CD4-positive, alpha-beta T cell treated with Interleukin-15 for 4 hours (primary cell): ENCODE data around the gene SH3RF3.

ENCODE experiments used
- DNase-seq: peaks from one replicate; pipeline ENCODE4 v3.0.0-alpha.2; 2020; ENCODE audit warnings: low spot score

Gene SH3RF3

GRCh38 chr2:109396202-109397180 is 267.5 kb downstream of the SH3RF3 start:
- no peak for DNase-seq

DNA sequence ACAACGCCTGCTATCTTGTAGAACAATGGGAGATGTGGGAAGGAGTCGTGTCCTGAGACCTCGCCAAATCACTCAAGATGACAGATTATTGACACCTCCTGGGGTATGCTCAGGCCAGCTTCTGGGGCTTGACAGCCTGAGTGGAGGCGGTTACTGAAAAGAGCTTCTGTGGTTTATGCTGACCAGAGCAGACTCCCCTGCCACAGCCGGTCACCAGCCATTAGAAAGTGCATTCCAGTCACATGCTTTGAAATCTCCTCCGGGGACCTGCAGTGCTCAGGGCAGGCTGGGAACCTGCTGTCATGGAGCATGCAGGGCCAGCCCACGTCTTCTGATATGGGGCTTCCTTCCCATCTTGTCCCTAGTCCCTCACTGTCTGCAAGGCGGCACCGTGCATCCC is 268.9 kb downstream of the SH3RF3 start:
- no peak for DNase-seq

- no peak for DNase-seq
Observed at GRCh38 chr2:109398366-109399015, 269.5 kb downstream of the SH3RF3 start.

DNA sequence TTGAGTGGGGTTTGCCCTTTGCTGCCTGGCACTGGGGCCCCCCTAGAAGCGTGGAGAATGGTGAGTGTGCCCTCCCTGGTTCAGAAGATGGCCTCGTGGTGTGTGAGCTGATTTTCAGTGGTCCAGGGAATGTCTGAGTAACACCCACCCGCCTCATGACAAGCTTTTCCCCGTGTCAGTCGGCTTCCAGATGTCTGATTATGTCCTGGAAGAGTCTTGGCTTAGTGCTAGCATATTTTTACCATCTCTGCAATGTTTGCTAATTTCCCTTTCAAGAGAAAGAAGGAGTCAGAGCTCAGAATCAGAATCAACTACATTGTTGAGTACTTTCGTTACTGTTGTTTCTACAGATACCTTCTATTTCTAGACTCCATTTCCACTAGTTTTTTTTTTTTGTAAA is 270.1 kb downstream of the SH3RF3 start:
- no peak for DNase-seq

GRCh38 chr2:109400102-109400501 is 271.1 kb downstream of the SH3RF3 start:
- DNase-seq, result no peak

DNA sequence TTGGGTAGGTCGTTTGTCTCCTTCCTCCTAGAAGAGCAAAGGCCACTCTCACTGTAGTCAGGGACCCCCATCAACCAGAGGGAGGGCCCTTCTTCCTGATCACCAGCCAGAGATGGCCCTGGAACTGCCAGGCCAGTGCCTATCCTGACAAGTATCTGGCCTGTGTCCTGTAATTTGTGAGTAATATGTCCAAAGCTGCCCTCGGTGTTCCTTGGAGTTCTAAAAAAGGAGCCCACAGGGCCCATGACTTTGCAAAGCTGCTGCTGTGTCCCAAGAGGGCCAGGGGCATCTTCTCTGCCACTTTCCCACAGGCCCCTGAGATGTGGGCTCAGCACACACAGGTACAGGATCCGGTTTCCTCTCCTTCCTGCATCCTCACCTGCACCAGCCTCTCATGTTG is 272.4 kb downstream of the SH3RF3 start:
- DNase-seq, result no peak

- no peak for DNase-seq
Observed at GRCh38 chr2:109402180-109402579, 273.2 kb downstream of the SH3RF3 start.

- no peak for DNase-seq
Observed at GRCh38 chr2:109402980-109403840, 274.2 kb downstream of the SH3RF3 start.

- no peak for DNase-seq
Observed at GRCh38 chr2:109403841-109404201, 274.8 kb downstream of the SH3RF3 start.

GRCh38 chr2:109404681-109405080 is 275.7 kb downstream of the SH3RF3 start:
- DNase-seq, result no peak

- no peak for DNase-seq
Observed at GRCh38 chr2:109405873-109406272, 276.9 kb downstream of the SH3RF3 start.

DNA sequence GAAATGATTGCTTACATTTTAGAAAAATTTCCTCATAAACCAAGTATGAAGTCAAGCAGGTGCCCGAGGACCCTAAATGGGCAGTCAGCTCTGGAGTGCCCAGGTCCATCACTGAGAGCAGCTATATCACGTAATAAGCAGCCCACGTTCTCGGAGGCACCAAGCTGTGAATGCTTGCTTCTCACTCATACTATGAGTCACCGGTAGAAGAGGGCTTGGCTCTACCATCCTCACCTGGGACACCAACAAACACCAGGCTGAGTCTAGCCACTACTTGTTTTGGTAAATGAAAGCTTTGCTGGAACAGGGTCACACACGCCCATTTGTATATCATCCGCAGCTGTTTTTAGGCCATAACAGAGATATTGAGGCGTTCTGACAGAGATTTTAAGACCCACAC is 277.3 kb downstream of the SH3RF3 start:
- no peak for DNase-seq

- DNase-seq, result no peak
Observed at GRCh38 chr2:109407276-109408042, 278.5 kb downstream of the SH3RF3 start.

- no peak for DNase-seq
Observed at GRCh38 chr2:109408043-109408335, 279.0 kb downstream of the SH3RF3 start.

- DNase-seq, result no peak
Observed at GRCh38 chr2:109409321-109410038, 280.5 kb downstream of the SH3RF3 start.

GRCh38 chr2:109410039-109410815 is 281.2 kb downstream of the SH3RF3 start:
- DNase-seq, result no peak

DNA sequence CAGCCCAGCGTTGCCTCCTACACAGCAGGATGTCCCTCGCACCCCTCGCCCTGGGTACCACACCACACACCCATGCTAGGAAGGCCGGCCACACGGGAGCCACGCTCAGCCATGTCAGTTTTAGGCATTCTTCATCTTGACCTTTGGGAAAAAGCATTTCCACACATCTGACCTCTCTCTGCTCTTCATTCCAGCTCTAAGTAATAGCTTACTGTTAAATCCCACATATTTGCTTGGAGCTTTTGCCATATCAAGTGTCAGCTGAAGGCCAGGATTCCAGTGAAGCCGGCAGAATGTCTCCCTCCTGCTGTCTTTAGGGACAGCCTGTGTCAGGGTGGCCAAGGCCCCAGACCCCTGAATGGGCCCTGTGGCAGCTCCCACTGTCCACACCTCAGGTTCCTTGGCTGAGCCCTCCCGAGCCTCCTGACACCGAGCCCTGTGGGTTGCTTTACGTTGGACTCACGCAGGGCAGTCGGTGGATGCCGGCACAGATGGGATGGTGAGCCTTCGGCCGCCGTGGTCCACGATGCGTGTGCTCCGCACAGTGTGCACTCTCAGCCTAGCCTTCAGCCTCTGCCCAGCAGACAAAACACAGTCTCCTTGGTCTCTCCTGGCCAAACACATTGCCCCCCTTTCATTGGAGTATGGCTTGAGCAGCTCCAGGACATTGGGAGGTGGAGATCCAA is 282.8 kb downstream of the SH3RF3 start:
- no peak for DNase-seq

DNA sequence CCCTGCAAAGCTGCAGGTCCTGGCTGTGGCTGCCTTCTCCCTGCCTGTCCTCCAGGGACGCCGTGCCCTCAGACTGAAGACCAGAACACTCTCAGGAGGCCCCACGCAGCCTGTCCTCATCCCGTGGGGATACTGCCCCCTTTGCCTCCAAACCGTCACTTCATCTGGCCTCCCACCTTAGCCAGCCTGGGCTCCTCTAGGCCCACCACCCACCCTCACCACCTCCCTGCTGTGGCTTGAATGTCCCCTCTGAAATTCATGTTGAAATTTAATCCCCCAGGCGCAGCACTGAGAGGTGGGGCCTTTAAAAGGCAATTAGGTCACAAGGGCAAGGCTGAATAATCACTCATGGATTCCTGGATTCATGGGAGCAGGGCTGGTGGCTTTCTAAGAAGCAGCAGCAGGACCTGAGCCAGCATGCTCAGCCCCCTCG is 286.6 kb downstream of the SH3RF3 start:
- no peak for DNase-seq

GRCh38 chr2:109417701-109418335 is 288.8 kb downstream of the SH3RF3 start:
- DNase-seq, result no peak
